GM12874 (cell line): Measurements from ENCODE around the gene CORO7.

Experiments
- CTCF ChIP-seq: IDR thresholded peaks from 2 replicates; pipeline ENCODE4 v1.5.1; 2011; ENCODE audit warnings: low read depth, mild to moderate bottlenecking, control low read depth, low read length, moderate library complexity; ENCODE audit not compliant: insufficient read depth

Gene CORO7

GRCh38 chr16:4347765-4348509 lies 68.5 kb downstream of the CORO7 start:
- no peak for TF ChIP-seq CTCF

- no peak for TF ChIP-seq CTCF
Measured at GRCh38 chr16:4347010-4347409, 69.4 kb downstream of the CORO7 start.

- no peak for TF ChIP-seq CTCF
Measured at GRCh38 chr16:4345836-4346781, 70.3 kb downstream of the CORO7 start.

GRCh38 chr16:4344983-4345835 lies 71.2 kb downstream of the CORO7 start:
- TF ChIP-seq CTCF = no peak

- no peak for TF ChIP-seq CTCF
Measured at GRCh38 chr16:4342866-4343744, 73.3 kb downstream of the CORO7 start.

- no peak for TF ChIP-seq CTCF
Measured at GRCh38 chr16:4341250-4341649, 75.1 kb downstream of the CORO7 start.
